GM12878 (cell line): ENCODE results near the gene SMIM43. TPM values are rescaled to one million over a fixed set of nuclear protein-coding genes. Genes with fewer than 3 reads are reported as not detected.

Experiments
- ATAC-seq: fragments of 200-7000 bp; cut with Tn5 transposase; 3 replicates; pipeline ENCODE4 v1.9.1; 2020; ENCODE audit warnings: mild to moderate bottlenecking, moderate library complexity
- BruUV-seq: library from RNA; stranded (reverse); fragments of 400-500 nt; replicated peaks from 2 replicates; lab custom pipeline; 2021; lab: Mats Ljungman, UMichigan
- CTCF ChIA-PET: fragments of 300-600 bp; sonication (Branson Sonifier 250); formaldehyde crosslinking; extraction: SDS; loops from one replicate; lab custom pipeline; 2021; ENCODE audit warnings: inconsistent platforms; lab: Yijun Ruan, JAX
- POLR2A ChIA-PET: fragments of 350-600 bp; formaldehyde crosslinking; extraction: SDS; loops from one replicate; lab custom pipeline; 2021; ENCODE audit warnings: inconsistent platforms; lab: Charles Lee
- RAD21 ChIA-PET: fragments of 300-600 bp; sonication (Branson Sonifier 250); formaldehyde crosslinking; loops from one replicate; lab custom pipeline; 2023; ENCODE audit warnings: antibody characterized with exemption; ENCODE audit not compliant: unreplicated experiment; lab: Charles Lee
- SMC1A ChIA-PET: fragments of 300-600 bp; sonication (Branson Sonifier 250); formaldehyde crosslinking; loops from one replicate; lab custom pipeline; 2023; ENCODE audit not compliant: unreplicated experiment, uncharacterized antibody; lab: Charles Lee
- DNase-seq: peaks from one replicate; pipeline ENCODE4 v3.0.0-alpha.2; 2011; ENCODE audit warnings: low read depth, low spot score
- FAIRE-seq: peaks from 3 replicates; lab custom pipeline; 2011; peaks lifted over from hg19 to GRCh38; lab: Jason Lieb, UNC
- H2AFZ ChIP-seq: 2 replicates; pipeline ENCODE4 v1.6.0; 2011; ENCODE audit warnings: low read depth, low read length, control low read depth; ENCODE audit not compliant: control insufficient read depth
- H3K27ac ChIP-seq: 2 replicates; pipeline ENCODE4 v1.5.1; 2011; ENCODE audit warnings: control low read depth; ENCODE audit not compliant: control insufficient read depth, insufficient read depth
- H3K27me3 ChIP-seq, 2 experiments: replicated peaks in 1 of 2; 2 replicates each; pipeline versions ENCODE4 v1.6.0 to v1.6.1; 2011; ENCODE audit warnings: low read length in 1 of 2; ENCODE audit not compliant: control insufficient read depth in 2 of 2, insufficient read depth in 2 of 2
- H3K36me3 ChIP-seq, 2 experiments: 2 replicates each; pipeline ENCODE4 v1.5.1; 2011; ENCODE audit warnings: low read length in 1 of 2; ENCODE audit not compliant: control insufficient read depth in 2 of 2, insufficient read depth in 2 of 2
- H3K4me1 ChIP-seq: 2 replicates; pipeline ENCODE4 v1.6.1; 2011; ENCODE audit warnings: mild to moderate bottlenecking, low read length, moderate library complexity, mixed read lengths; ENCODE audit not compliant: control insufficient read depth, insufficient read depth
- H3K4me2 ChIP-seq: 2 replicates; pipeline ENCODE4 v1.6.0; 2011; ENCODE audit warnings: control low read depth; ENCODE audit not compliant: control insufficient read depth, insufficient read depth
- H3K4me3 ChIP-seq: fragments of 200-600 bp; sonication (generic); 2 replicates; pipeline ENCODE4 v1.5.1; 2016
- H3K79me2 ChIP-seq: 2 replicates; pipeline ENCODE4 v1.6.0; 2011; ENCODE audit warnings: low read length; ENCODE audit not compliant: control insufficient read depth, insufficient read depth
- H3K9ac ChIP-seq: 2 replicates; pipeline ENCODE4 v1.8.0; 2011; ENCODE audit warnings: low read length, control low read depth, mixed read lengths; ENCODE audit not compliant: control insufficient read depth, insufficient read depth
- H3K9me3 ChIP-seq: replicated peaks from 3 replicates; pipeline ENCODE4 v1.5.1; 2011; ENCODE audit warnings: mild to moderate bottlenecking, low read length; ENCODE audit not compliant: control insufficient read depth, insufficient read depth
- H4K20me1 ChIP-seq: 2 replicates; pipeline ENCODE4 v1.6.0; 2011; ENCODE audit not compliant: control insufficient read depth, insufficient read depth
- BCL11A ChIP-seq: IDR thresholded peaks from 2 replicates; pipeline ENCODE4 v1.6.1; 2011; ENCODE audit warnings: low read depth, low read length
- BMI1 ChIP-seq: fragments of 450-650 bp; IDR thresholded peaks from 2 replicates; pipeline ENCODE4 v1.6.1; 2016; ENCODE audit warnings: mild to moderate bottlenecking, moderate library complexity, borderline replicate concordance
- BRCA1 ChIP-seq: IDR thresholded peaks from 2 replicates; pipeline ENCODE4 v1.6.1; 2011; ENCODE audit warnings: low read depth, low read length, improper control_type of control experiment
- HCFC1 ChIP-seq: fragments of 150-350 bp; IDR thresholded peaks from 2 replicates; pipeline ENCODE4 v1.6.1; 2014; ENCODE audit warnings: low read length
- JUNB ChIP-seq: IDR thresholded peaks from 2 replicates; pipeline ENCODE4 v1.6.1; 2016; ENCODE audit warnings: antibody characterized with exemption, mild to moderate bottlenecking
- MTA2 ChIP-seq: fragments of 450-650 bp; IDR thresholded peaks from 2 replicates; pipeline ENCODE4 v1.6.1; 2016; ENCODE audit warnings: low read depth, mild to moderate bottlenecking, moderate library complexity
- NFIC ChIP-seq: IDR thresholded peaks from 2 replicates; pipeline ENCODE4 v1.6.1; 2012; ENCODE audit warnings: low read depth, mild to moderate bottlenecking, inconsistent platforms, low read length, moderate library complexity
- NFYB ChIP-seq: IDR thresholded peaks from 2 replicates; pipeline ENCODE4 v1.6.1; 2011; ENCODE audit warnings: low read depth, mild to moderate bottlenecking, low read length, improper control_type of control experiment, moderate library complexity; ENCODE audit not compliant: insufficient read depth
- NR2C1 ChIP-seq: fragments of 450-650 bp; IDR thresholded peaks from 2 replicates; pipeline ENCODE4 v1.6.1; 2017; ENCODE audit warnings: antibody characterized with exemption, mild to moderate bottlenecking, moderate library complexity
- PAX8 ChIP-seq: fragments of 450-650 bp; IDR thresholded peaks from 2 replicates; pipeline ENCODE4 v1.6.1; 2017; ENCODE audit warnings: mild to moderate bottlenecking, moderate library complexity
- PML ChIP-seq: IDR thresholded peaks from 2 replicates; pipeline ENCODE4 v1.6.1; 2012; ENCODE audit warnings: low read length, inconsistent platforms
- SMAD1 ChIP-seq: fragments of 450-650 bp; IDR thresholded peaks from 2 replicates; pipeline ENCODE4 v1.6.1; 2018; ENCODE audit warnings: mild to moderate bottlenecking, low read depth; ENCODE audit not compliant: partially characterized antibody
- SPI1 ChIP-seq: IDR thresholded peaks from 2 replicates; pipeline ENCODE4 v1.6.1; 2011; ENCODE audit warnings: low read depth, mild to moderate bottlenecking, low read length, moderate library complexity, borderline replicate concordance; ENCODE audit not compliant: insufficient read depth
- STAT1 ChIP-seq: fragments of 450-650 bp; conservative IDR thresholded peaks from 2 replicates; pipeline ENCODE4 v1.6.1; 2014; ENCODE audit warnings: antibody characterized with exemption, mild to moderate bottlenecking
- STAT3 ChIP-seq: IDR thresholded peaks from 2 replicates; pipeline ENCODE4 v1.6.1; 2011; ENCODE audit warnings: low read depth, low read length, improper control_type of control experiment
- ZSCAN29 ChIP-seq: fragments of 450-650 bp; IDR thresholded peaks from 2 replicates; pipeline ENCODE4 v1.6.1; 2017; ENCODE audit warnings: mild to moderate bottlenecking, moderate library complexity
- WGBS: methylation state at CpG from one replicate; pipeline ENCODE4 v1.1.6; 2016; ENCODE audit warnings: low lambda C conversion rate; ENCODE audit not compliant: insufficient replicate concordance, insufficient coverage; ENCODE audit errors: missing lambda C conversion rate; 5-methylcytosine and 5-hydroxymethylcytosine counted together
- in situ Hi-C: fragments of 300-500 bp; cut with MboI; formaldehyde crosslinking; loops from 9 replicates; pipeline ENCODE4 v1.14.3; 2018; ENCODE audit warnings: mixed read lengths
- intact Hi-C: fragments of 100-400 bp; cut with micrococcal nuclease; formaldehyde crosslinking; loops from one replicate; pipeline ENCODE4 v1.14.2; 2022; ENCODE audit not compliant: unreplicated experiment
- polyA plus RNA-seq, 11 experiments: library from polyadenylated mRNA; depleted of rRNA in 4 of 11; unstranded in 6 of 11; stranded (reverse) in 5 of 11; fragments of >200 nt; fragmentation: Nextera tagmentation in 4 of 11; fragmentation: Illumina TruSeq in 1 of 11; extraction: Ambion mirVana in 4 of 11; extraction: Trizol in 1 of 11; gene quantifications; 1 replicate in 1 of 11; 2 replicates in 10 of 11; pipeline versions ENCODE4 v1.2.1 to v1.2.3, GENCODE V29; 2011 to 2016; ENCODE audit warnings: inconsistent platforms in 2 of 11, missing spikeins in 2 of 11, low read depth in 1 of 11
- total RNA-seq, 4 experiments: library from RNA; depleted of rRNA in 3 of 4; stranded (reverse); fragments of >200 nt in 3 of 4; fragmentation: Illumina TruSeq in 1 of 4; extraction: Trizol in 1 of 4; gene quantifications; 2 replicates each; pipeline versions ENCODE4 v1.2.1 to v1.2.3, GENCODE V29; 2013 to 2021
- TF ChIP-seq, protein P1 (sequence below): fragments of 450-650 bp; formaldehyde crosslinking; IDR thresholded peaks from 2 replicates; pipeline ENCODE4 v1.4.0; 2020; ENCODE audit warnings: mild to moderate bottlenecking, moderate library complexity

SMIM43 gene
- total and polyA plus RNA-seq, 10 of the 15 experiments (the other 5 are each of a cell fraction or from before 2014, with no cell fraction given), result 0.12 TPM; not detected in 9

DNA sequence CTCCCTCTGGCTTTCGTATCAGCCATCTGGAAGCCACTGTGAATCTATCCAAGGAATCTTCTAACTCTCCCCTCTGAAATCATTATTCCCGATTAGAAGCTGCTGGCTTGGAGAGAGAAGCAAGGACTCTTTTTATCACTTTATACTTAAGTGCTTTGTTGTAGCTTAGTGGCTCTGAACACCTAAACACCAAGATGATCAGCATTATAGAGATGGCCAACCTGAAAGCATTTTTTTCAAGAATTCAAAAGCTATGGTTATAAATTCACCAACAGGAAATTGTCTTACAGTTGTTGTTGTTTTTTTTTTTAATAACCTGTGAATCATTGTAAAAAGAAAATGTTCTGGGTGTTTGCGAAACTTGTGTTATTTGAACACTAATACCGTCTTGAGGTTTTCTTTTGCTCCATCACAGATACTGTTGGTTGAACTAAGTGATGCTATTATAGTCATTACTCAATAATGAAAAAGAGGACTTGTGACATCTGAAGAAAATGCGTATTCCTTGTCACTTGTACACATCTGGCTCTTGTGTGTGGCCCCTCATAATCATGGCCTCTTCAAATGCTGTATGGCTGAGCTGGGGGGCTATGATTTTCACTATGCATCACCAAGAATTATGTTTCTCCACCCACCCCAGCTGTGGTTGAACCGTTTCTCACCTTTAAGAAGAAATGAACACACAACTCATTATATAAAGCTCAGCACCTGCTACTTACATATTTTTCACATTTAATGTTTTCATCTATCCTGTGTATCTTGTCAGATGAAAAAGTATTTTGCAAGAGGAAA is 11.8 kb upstream of the SMIM43 start (continued):
- no peak for TF ChIP-seq SPI1
- no peak for TF ChIP-seq HCFC1
- no peak for TF ChIP-seq PAX8
- TF ChIP-seq JUNB, result 0 out of 2 replicates have a peak, but pooled peaks have one; percentile 15
- no peak for TF ChIP-seq NR2C1

DNA sequence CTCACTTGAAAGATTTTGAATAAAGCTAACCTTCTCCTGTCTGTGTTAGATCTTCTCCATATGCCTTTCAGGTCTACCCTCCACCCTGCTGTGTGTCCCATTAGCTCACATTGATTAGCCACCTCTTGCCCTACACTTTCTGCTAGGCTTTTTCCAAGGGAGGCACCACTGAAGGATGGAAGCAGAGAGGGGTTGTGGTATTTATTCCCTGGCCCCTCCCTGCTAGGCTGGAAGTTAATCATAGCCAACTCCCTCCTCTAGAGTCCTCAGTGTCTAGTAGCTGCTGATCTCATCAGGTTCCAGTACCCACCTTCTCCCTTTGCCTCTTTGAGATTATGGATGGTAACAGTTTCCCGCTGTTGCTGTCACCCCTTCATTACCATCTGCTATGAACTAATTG is 8.9 kb upstream of the SMIM43 start:
- H4K20me1 ChIP-seq, result no peaks in the 10 kb centered on the region; the same call in 1 of the 2 replicates
- FAIRE-seq, result no peak
- no peak overlapping the region for H3K9ac ChIP-seq
- ChIA-PET CTCF (no interaction called here), SMC1A (no interaction called here), RAD21 (no interaction called here), POLR2A (interaction anchor here (0.8 to 1.1 kb wide), 2 partner anchors 9 to 16 kb away, joined by 3 to 5 read pairs; partner anchors contain the start of gene SMIM43)
- no TSS peak for BruUV-seq
- ATAC-seq, result no peak
- H3K79me2 ChIP-seq, result no peaks in the 10 kb centered on the region
- H3K4me2 ChIP-seq, result no peak overlapping the region
- in situ Hi-C loops, result no loop called here
- H3K27ac ChIP-seq, result no peak overlapping the region
- intact Hi-C loops, result no loop called here
- H3K36me3 ChIP-seq, result no peaks in the 10 kb centered on the region
- 94% methylated on average over 1 of the region's 1 CpG for WGBS
- H3K4me1 ChIP-seq, result peaks cover 12% of the 10 kb centered on the region
- H3K4me3 ChIP-seq, result no peak overlapping the region
- no peaks in the 10 kb centered on the region; a peak in 1 of 4 replicates for H3K27me3 ChIP-seq
- DNase-seq, result no peak
- H3K9me3 ChIP-seq, result no peaks in the 10 kb centered on the region
- no peak overlapping the region for H2AFZ ChIP-seq
- TF ChIP-seq STAT3 (no peak), SMAD1 (no peak), PML (no peak), STAT1 (no peak), BCL11A (no peak), MTA2 (no peak), ZSCAN29 (no peak), BRCA1 (no peak), JUNB (no peak), NFIC (no peak), BMI1 (no peak), NFYB (no peak)
- TF ChIP-seq, protein P1, sequence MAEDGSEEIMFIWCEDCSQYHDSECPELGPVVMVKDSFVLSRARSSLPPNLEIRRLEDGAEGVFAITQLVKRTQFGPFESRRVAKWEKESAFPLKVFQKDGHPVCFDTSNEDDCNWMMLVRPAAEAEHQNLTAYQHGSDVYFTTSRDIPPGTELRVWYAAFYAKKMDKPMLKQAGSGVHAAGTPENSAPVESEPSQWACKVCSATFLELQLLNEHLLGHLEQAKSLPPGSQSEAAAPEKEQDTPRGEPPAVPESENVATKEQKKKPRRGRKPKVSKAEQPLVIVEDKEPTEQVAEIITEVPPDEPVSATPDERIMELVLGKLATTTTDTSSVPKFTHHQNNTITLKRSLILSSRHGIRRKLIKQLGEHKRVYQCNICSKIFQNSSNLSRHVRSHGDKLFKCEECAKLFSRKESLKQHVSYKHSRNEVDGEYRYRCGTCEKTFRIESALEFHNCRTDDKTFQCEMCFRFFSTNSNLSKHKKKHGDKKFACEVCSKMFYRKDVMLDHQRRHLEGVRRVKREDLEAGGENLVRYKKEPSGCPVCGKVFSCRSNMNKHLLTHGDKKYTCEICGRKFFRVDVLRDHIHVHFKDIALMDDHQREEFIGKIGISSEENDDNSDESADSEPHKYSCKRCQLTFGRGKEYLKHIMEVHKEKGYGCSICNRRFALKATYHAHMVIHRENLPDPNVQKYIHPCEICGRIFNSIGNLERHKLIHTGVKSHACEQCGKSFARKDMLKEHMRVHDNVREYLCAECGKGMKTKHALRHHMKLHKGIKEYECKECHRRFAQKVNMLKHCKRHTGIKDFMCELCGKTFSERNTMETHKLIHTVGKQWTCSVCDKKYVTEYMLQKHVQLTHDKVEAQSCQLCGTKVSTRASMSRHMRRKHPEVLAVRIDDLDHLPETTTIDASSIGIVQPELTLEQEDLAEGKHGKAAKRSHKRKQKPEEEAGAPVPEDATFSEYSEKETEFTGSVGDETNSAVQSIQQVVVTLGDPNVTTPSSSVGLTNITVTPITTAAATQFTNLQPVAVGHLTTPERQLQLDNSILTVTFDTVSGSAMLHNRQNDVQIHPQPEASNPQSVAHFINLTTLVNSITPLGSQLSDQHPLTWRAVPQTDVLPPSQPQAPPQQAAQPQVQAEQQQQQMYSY (CRISPR knock-in tag), result no peak
